Hematopoietic multipotent progenitor cell treated with erythropoietin and hydrocortisone succinate and interleukin-3 and kit ligand, for 4 days (in vitro differentiated cells): ENCODE data around the gene MTA2.
A peak's percentile ranks its signal among the peaks of the same experiment; 100 is the strongest.
"Not testable (repeated sequence)": the region's sequence is repeated elsewhere in the genome, so short reads cannot be mapped to it uniquely, and the experiment has no call there.

Experiments
- DNase-seq: peaks from one replicate; pipeline ENCODE4 v3.0.0-alpha.2; 2015

The MTA2 gene

DNA sequence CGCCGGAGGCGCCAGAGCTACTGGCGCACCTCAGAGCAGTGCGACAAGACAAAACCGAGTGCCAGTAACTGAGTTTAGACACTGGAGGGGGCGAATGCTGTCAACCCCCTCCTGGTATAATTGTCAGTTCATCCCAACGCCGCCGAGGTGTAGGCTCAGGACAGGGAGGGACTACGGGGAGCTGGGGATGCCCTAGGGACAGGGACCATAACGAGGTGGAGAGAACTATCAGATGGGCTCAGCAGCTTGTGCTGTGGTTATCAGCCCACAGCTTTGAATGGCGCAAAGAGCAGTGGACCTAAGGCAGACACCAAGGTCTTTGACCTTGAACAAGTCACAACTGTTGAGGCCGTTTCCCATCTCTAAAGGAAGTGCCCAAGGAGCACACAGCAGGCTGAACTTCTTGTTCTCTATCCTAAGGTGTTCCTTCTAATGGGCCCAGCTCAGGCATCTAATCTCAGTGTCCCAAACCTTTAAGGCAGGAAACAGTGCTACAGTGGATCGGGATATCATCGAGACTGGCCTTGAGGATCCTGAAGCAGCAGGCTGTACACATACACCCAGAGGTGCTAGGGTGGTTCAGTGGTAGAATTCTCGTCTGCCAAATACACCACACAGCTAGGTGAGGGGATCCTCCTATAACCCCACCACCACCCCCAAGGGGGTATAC is 9.4 kb downstream of the MTA2 start:
- no peak for DNase-seq

DNA sequence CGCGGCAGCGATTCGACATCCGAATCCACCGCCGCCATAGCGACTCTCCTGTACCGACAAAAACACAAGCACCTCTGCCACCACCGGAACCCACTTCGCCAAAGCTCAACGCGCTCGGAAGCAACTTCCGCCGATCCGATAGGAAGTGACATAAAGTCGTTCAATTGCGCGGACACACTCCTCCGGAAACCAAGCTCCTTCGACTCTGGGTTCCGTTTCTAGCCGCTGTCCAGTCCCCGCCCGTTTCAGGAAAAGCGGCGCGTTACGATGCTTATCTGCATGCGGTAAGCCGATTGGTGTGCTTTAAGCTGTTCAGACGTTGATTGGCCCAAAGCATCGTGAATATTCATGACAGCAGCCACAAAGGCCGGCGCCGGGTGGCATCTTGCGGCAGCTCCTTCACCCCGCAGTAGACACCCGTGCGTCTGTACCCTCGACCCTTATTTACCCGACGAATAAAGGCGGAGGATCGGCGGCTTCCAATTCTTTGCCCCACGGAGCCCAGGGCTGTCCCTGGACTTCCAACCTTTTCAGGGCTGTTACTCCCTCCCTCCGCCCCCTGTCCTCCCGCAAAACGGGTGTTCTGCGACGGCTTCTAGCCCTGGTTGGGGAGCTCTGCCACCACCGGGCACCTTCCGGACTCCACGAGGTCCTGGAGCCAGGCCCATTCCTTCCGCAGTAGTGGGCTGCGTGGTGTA is 10.1 kb downstream of the MTA2 start, which contains the start of gene TUT1:
Gene TUT1 (minus strand): TSS at position 76 of the 698 bp plus-strand sequence. CDS start 38 bp downstream, at position 38.
- DNase-seq, result peak; percentile 100

DNA sequence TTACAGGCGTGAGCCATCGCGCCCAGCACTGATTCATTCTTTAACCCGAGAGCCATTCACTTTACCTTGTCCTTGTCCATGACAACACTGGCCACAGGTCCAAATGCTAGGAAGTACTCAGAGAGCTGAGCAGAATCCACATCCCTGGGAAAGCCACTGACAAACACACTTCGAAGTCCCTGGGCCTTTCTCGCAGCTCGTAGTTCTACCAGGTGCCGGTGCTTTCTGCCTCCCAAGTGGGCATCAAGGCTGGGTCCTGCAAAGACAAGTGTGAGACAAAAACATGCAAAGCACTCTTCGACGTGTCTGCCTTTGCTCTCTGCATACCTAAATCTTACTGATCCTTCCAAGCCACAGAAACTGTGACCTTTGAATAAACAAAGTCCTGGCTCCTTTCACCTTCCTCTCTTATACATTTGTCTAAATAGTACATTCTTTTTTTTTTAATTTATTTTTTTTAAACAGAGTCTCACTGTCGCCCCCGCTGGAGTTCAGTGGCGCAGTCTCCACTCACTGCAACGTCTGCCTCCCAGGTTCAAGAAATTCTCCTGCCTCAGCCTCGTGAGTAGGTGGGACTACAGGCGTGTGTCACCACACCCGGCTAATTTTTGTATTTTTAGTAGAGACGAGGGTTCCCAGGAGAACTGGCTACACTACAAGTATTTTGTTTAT is 12.6 kb downstream of the MTA2 start:
- peak; percentile 73 for DNase-seq

DNA sequence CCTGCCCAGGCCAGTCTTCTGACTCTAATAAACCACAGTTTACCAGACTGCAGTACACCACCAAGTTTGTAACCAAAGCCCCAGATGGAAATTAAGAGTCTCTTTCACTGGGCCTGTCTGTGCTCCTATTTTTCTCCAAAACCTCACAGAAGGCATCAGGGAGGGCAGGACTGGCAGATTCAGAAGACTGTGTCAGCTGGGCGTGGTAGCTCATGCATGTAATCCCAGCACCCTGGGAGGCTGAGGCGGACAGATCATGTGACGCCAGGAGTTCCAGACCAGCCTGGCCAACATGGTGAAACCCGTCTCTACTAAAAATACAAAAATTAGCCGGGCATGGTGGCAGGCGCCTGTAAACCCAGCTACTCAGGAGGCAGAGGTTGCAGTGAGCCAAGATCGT is 16.3 kb downstream of the MTA2 start:
- not testable (repeated sequence) for DNase-seq

DNA sequence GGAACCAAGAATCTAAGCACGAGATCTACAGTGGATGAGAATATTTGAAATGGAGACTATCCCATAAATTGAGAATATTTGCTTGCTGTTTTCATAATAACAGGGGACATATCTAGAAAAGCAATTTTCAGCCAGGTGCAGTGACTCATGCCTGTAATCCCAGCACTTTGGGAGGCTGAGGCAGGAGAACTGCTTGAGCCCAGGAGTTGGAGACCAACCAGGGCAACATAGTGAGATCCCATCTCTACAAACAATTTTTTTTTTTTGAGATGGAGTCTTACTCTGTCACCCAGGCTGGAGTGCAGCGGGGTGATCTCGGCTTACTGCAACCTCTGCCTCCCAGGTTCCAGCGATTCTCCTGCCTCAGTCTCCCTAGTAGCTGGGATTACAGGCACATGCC is 19.9 kb downstream of the MTA2 start:
- DNase-seq, result not testable (repeated sequence)

DNA sequence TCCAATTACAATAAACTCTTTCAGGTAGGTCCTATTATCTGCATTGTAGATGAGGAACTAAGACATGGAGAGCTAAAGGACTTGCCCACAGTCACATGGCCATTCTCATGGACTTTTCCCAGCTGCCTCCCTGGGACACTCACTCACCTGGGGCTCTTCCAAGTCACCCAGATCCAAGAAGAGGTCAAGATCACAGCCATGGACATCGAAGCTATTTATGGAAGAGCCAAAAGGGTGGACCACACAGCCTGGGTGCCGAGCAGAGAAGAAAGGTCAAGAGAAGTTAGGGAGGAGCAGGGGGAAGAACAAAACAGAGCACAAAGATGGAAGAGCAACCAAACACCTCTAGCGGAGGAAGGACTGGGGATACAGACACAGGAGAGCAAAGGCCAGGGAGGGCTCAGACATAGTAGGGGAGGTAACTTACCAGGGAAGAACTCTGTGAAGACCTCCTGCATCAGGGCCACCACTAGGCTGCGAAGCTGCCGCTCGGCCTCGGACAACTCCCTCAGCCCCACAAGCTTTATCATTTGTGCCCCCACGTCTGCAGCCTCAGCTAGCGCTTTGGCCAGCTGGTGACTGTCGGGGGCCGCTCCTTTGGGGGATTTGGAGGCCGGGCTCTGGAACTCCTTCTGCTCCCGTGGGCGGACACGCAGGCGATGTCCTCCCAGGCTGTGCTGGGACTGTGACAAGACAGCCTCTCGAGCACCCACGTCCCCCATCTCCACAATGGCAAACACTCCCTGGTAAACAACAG is 20.5 kb downstream of the MTA2 start:
- DNase-seq, result no peak

DNA sequence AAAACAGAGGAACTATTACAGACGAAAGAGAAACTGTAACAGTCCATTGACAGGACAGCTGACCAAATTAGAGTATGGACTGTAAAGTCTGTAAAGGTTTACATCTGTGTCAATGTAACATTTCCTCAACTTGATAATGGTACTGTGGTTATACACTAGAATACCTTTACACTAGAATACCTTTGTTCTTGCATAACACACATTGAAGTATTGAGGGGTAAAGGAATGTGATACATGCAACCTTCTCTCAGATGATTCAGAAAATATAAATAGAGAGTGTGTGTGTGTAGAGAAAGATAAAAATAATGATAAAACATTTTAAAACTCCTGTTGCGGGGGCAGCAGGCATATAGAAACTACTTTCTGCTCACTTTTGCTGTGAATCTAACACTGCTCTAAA is 22.4 kb downstream of the MTA2 start:
- DNase-seq, result no peak

DNA sequence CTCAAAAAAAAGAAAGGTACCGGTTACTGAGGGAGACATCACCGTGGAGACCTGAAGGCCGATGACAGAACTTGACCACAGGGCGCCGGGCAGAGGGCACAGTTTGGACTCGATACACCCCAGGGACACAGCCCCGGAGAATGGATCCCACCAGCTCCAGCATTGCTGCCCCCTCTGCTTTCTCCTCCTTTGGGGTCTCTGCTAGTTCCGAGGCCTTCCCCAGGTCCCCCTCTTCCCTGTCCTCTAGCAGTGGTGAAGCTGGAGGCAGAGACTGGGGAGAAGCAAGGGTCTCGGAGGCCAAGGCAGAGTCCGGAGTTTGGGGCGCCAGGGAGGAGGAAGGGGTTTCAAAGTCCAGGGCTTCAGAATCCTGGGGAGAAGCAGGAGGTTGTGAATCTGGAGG is 23.1 kb downstream of the MTA2 start:
- no peak for DNase-seq

DNA sequence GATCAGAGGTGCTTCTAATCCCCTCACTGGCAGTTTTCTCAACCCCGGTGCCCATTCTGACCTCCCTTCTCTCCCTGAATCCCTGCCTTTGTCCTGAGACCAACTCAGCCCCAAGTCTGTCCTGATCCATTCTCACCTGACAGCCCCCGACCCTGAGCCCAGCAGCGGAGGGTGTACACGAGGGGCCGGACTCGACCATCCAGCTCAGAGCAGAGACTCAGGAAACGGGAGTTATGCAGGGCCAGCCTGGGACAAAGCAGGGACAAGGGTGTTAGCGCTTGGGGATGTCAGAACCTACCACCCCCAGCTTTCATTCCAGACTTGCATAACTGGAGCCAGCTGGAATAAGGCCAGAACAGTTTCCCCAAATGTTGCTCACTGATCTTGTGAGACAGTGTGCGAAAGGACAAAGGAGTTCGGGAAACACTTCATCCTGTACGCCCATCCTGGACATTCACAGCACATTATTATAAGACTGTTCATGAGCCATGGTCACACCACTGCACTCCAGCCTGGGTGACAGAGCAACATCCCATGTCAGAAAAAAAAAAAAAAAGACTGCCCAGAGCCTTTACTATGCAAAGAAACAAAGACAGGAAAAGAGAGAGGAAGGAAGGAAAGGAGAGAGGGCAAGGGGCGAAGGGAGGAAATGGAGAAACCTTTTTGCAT is 24.5 kb downstream of the MTA2 start:
- no peak for DNase-seq

DNA sequence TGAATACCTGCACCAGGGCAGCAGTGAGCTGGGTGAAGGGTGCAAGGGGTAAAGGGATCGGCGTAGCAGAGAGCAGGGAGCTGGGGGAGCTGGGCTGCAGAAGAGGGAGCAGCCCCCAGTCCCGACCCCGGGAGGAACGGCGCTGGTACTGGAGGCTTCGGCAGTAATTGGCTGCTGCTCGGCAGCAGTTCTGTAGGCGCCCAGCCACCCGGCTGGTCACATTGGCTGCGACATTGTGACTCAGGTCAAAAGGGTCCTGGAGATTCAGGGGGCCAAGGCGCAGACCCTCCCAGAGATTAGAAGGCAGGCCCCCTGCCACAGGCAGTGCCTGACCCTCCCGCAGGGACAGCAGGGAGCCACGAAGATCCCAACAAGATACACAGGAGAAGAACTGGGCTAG is 25.8 kb downstream of the MTA2 start:
- DNase-seq, result no peak

DNA sequence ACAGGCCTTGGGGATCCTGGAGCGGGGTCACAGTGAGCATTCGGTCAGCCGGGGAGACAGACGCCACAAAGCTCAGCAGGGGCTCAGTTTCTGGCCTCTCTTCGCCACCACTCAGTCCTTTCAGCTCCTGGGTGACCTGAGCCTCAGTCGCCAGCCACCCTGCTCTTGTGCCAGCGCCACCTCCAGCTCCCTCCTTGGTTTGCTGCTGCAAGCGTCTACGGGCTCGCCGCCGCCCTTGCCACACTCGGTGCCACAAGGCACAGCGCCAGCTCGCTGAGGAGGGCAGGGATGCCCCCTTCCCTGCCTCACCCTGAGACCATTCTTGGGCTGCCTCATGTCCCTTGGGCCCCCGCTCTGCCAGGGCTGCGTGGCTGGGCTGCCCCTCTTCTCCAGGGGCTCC is 26.5 kb downstream of the MTA2 start:
- DNase-seq, result no peak

DNA sequence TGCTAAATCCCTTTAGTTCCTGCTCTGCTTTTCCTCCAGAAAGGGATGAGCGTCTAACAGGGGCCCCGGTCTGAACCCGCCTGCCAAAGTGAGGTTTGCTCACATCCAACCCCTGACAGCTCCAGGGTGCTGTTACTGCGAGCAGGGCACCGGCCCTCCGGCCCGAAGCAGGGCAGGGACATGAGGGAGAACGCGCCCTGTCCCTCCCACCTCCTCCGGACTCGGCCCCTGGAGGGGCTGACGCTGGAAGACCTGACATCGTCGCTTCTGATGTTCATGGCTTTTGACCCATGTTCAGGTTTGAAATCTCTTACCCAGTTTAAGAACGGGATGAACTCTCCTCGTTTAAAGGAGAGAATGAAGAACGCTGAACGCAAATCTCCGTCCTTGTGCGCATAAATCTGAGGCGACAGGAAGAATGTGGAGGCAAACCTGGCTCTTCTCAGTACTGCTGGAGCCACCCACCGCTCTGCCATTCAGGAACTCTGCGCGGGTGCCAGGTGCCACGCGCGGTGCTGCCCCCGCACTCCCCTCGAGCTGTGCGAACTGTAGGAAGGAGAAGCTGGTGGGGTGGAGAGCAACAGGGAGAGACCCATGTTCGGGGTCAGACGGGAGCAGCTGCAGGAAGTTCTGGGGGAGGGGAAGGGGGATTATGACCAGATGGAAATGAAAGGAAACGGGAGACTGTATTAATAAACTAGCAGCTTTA is 27.1 kb downstream of the MTA2 start:
- peak; percentile 45 for DNase-seq

DNA sequence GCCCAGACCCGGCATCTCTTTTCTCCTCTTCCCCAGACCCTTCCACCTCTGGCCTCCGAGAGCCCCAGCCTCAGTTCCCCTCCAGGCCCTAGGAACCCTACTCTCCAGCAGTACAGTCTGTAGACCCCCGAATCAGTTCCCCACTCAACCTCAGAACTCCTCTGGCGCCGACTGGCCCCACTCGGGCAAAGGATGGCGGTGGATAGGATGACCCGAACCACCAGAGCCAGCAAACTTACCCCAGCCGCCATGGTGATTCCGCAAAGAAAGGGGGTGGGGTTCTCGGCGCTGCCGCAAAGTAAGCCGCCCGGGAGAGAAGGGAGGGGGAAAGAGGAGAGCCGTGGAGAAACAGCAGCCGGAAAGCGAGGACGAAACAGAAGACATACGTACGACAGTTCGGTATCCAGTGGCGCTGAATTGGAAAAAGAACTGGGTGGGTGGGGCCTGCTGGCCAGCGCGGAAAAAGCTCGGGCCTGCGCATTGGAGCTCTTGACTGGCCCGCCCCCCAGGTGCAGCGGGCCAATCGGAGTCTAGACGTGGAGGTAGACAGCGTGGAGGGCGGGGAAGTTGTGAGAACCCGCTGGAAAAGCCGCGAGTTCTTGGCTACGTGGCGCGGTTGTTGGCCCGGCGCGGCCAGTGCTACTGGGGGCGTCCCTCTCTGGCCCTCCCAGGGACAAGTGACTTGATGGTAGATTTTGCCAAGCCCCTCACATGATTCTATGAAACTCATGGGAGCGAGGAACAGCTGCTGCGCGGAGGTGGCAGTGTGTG is 27.9 kb downstream of the MTA2 start, which contains the start of gene EEF1G:
Gene EEF1G (minus strand): TSS at position 300 of the 771 bp plus-strand sequence. CDS start 49 bp downstream, at position 251.
- peak; percentile 100 for DNase-seq

DNA sequence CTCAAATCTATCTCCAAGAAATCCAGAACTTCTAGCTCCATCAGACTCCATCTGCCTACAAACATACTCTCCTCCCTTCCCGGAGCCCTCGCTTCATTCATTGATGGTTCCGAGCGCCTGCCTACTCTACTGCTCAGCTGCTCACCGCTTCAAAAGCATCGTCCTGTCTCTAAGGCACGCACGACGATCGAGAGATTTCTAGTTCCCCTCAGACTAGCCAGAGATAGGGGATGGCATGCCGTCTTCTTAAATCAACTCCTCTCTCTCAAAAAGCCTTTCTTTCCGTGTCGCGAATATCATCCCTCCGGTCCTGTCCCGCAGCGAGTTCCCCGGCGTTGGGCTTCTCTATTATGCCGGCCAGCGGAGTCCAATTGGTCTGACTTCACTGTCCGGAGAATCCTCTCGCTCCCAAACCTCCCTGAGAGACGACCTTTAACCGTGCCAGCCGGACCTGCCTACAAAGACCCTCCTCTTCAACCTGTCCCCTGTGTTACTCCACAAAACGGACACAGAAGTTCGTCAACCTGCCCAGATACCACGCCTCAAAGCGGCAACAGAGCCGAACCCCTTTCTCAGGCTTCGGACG is 28.6 kb downstream of the MTA2 start:
- peak; percentile 60 for DNase-seq

DNA sequence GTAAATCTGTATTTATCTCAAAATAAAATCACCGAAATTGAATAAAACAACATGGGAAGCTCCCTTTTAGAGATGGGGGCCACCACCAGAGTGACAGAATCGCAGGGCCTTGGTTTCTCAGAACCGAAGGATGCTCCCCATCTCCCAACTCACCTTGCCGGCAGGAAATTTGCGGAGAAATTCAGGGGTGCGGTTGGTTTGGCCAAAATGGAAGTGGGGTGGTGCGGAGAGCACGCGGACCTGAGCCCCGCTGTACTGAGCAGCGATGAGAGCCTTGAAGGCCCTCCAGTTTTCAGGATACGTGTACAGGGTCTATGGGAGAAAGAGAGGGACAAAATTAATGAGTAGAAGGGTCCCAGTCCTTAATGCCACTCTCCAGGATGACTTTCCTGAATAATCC is 29.2 kb downstream of the MTA2 start:
- DNase-seq, result no peak

DNA sequence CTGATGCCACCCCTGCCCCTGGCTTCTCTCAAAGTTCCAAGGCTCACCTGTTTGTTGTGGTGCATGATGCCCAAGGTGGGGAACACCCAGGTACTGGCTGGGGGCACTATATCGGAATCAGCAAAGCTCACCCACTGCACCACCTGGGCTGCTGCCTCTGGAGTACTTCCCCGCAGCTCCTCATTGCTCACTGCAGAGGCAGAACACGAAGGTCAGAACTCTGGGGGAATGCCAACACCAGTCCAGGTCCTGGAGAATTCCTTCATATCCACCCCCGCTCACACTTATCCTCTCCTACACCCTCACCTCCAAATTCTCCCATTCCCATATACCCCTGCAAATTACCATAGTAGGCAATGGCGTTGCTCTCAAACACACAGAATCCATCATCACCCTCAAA is 30.2 kb downstream of the MTA2 start:
- DNase-seq, result not testable (repeated sequence)

DNA sequence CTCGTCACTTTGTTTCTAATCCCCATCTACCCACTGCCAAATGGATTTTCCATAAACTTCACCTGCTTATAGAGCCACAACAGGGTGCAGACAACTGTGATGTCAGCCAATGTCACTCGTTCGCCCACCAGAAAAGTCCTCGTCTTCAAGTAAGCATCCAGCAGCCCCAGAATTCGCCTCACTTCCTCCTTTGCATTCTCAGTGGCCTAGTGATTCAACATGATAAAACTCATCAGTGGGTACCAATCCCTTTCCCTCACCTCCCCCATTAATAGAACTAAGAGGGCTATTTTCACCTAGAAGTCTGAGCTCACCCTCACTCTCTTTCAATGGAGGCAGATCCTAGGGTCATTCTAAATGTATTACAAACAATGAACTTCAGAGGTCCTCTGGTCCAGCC is 30.8 kb downstream of the MTA2 start:
- not testable (repeated sequence) for DNase-seq

DNA sequence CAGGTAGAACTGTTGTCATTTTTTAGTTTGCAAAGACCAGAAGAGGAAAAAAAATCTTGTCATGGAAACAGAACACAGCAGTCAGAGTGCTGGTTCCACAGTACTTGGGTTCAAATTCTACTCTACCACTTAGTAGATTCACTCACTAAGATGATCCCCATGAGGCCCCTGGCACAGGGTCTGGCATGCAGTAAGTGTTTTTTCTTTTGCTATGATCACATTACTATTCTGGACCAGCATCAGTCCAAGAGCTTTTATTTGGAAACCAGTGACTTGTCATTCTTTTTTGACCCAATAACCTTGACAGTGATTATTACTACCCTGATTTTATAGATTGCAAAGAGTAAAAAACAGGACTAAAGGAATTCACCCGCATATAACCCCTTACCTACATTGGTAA is 32.1 kb downstream of the MTA2 start:
- DNase-seq, result no peak

DNA sequence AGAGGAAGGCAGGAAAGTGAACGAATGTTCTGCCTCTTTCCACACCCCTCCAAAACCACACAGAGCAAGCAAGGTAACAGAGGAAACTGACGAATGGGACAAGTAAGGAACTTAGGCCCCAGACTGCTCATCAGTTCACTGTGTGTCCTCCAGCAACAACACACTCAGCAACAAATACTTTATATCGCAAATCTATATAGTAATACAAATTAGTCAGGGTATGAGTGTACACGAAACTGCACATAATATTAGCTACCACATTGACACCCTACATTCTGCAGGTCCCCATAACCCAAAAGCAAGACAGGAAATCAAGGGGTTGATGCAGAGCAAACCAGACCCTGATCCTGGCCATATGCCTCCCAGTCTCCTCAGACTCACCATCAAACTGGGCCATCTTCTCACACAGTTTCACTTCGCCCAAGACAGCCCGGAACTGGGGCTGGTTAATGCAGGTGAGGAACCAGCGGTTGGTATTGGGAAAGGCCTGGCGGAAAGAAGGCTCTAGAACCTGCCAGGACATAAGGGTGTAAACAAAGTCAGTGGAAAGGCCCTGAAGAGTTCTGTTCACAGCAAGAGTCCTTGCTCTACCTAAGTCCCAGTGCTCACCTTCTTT is 34.5 kb downstream of the MTA2 start:
- no peak for DNase-seq

DNA sequence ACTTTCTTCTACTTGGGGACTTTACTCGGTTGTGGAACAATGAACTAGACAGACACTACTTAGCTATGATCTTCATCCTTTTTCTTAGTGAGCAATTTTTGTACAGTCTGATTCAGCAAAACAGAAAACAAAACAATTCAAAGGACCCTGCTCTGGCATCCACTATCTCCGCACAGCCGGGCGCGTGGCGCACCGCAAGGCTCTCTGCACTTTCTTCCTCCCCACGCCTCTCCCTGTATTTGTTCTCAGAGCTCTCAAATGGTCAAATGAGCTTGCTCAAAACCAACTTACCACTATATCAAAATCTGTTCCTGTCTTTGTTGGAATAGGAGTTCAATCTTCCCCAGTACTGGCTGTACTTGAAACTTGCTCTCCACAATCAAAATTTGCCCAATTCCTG is 35.4 kb downstream of the MTA2 start:
- no peak for DNase-seq
